WI38 (cell line): ENCODE measurements around the gene JUND.

ENCODE experiments used
- H3K4me3 ChIP-seq: 2 replicates; pipeline ENCODE4 v1.5.1; 2011; ENCODE audit warnings: low read depth, mild to moderate bottlenecking, control low read depth, low read length
- CTCF ChIP-seq: IDR thresholded peaks from 2 replicates; pipeline ENCODE4 v1.5.1; 2012; ENCODE audit warnings: low read depth, mild to moderate bottlenecking, control low read depth, low read length

Gene JUND

GRCh38 chr19:18259893-18260292 is 21.5 kb downstream of the JUND start:
- H3K4me3 ChIP-seq: no peak overlapping the region
- no peak for TF ChIP-seq CTCF

- TF ChIP-seq CTCF: no peak
- no peak overlapping the region for H3K4me3 ChIP-seq
Observed at GRCh38 chr19:18257503-18258470, 23.6 kb downstream of the JUND start.

GRCh38 chr19:18254546-18255503 is 26.6 kb downstream of the JUND start:
- TF ChIP-seq CTCF: no peak
- no peak overlapping the region for H3K4me3 ChIP-seq

- TF ChIP-seq CTCF: no peak
Observed at GRCh38 chr19:18253716-18254115, 27.7 kb downstream of the JUND start.

GRCh38 chr19:18253130-18253529 is 28.3 kb downstream of the JUND start:
- no peak for TF ChIP-seq CTCF
- no peak overlapping the region for H3K4me3 ChIP-seq

More at GRCh38 chr19:18253716-18254115, 27.7 kb downstream of the JUND start:
- H3K4me3 ChIP-seq: no peak overlapping the region

GRCh38 chr19:18252370-18252717 is 29.1 kb downstream of the JUND start:
- no peak overlapping the region for H3K4me3 ChIP-seq
- no peak for TF ChIP-seq CTCF
